EH (cell line): ENCODE data around the gene GPR152.

Experiments
- DNase-seq: peaks from one replicate; pipeline ENCODE4 v3.0.0-alpha.2; 2015; ENCODE audit warnings: low read depth

Gene GPR152, protein sequence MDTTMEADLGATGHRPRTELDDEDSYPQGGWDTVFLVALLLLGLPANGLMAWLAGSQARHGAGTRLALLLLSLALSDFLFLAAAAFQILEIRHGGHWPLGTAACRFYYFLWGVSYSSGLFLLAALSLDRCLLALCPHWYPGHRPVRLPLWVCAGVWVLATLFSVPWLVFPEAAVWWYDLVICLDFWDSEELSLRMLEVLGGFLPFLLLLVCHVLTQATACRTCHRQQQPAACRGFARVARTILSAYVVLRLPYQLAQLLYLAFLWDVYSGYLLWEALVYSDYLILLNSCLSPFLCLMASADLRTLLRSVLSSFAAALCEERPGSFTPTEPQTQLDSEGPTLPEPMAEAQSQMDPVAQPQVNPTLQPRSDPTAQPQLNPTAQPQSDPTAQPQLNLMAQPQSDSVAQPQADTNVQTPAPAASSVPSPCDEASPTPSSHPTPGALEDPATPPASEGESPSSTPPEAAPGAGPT

GRCh38 chr11:67452141-67452952, at the start of gene GPR152:
GPR152 (minus strand) TSS chr11:67452729; CDS start chr11:67452724, 5 bp downstream.
- DNase-seq, result no peak

- DNase-seq, result no peak
Measured at GRCh38 chr11:67501854-67502253, 49.3 kb upstream of the GPR152 start.

DNA sequence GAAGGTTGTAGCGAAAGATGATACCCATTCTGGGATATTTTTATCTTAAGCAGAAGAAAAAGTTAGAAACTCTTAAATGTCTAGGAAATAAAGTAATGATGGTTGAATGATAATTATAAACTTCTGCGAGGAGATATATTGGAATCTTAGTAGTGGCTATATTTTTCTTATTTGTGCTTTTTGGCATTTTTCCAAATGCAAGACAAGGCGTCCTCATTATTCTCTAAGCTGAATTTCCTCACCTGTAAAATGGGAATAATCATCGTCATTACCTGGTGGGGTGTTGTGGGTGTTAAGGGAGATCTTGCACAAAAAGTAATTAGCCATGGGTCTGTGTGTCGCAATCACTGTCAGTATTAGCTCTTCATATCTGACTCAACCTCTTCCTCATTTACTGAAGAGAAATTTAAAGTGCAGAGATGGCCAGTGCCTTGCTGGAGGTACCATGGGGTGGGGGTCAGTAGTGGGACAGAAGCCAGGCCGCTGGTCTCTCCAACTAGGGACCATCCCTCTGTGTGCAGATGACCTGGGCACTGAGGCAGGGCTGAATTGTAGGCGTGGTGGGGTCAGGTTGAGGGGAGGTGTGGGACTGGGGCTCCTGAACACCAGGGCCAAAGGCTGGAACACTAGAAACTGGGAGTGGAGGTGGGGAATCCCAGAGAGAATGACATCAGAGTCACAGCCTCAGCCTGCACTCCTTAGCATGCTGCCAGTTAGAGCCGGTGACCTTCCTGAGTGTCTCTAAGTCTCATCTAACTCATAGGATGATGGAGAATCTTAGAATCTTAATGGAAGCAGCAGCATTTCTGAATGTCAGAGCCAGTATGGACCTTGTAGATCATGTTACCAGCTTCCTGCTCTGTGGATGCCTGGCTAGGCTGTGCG, 48.5 kb upstream of the GPR152 start:
- no peak for DNase-seq

GRCh38 chr11:67500484-67500821, 47.9 kb upstream of the GPR152 start:
- no peak for DNase-seq

DNA sequence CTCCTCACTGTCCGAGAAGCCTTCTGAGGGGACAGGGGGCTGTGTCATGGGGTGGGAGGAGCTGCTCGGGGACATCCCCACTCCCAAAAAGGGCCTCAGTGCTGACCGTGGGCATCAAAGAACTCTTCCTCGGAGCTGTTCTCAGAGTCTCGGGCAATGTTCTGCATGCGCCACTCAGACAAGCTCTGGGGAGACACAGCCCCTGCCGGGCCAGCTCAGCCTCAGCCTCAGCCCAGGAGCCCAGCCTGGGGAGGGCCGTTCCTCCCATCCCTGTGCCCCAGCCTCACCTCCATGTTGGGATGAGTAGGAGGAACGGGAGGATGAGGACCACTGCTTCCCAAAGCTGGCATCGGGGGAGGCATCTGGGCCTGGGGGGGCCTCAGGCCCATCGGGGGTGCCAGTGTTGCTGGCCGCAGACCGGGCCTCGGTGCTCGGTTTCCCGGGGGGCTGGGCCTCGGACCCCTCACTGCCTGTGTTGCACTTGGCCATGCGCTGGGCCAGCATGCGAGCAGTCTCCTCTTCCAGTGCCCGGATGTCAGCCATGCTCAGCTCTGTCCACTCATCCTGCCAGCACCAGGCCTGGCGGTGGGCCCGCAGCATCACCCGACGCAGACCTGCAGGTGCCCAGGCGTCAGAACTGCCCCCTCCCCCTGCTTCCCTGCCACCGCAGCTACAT, 47.4 kb upstream of the GPR152 start:
- DNase-seq, result no peak

- DNase-seq, result no peak
Measured at GRCh38 chr11:67498544-67498972, 46.0 kb upstream of the GPR152 start.

DNA sequence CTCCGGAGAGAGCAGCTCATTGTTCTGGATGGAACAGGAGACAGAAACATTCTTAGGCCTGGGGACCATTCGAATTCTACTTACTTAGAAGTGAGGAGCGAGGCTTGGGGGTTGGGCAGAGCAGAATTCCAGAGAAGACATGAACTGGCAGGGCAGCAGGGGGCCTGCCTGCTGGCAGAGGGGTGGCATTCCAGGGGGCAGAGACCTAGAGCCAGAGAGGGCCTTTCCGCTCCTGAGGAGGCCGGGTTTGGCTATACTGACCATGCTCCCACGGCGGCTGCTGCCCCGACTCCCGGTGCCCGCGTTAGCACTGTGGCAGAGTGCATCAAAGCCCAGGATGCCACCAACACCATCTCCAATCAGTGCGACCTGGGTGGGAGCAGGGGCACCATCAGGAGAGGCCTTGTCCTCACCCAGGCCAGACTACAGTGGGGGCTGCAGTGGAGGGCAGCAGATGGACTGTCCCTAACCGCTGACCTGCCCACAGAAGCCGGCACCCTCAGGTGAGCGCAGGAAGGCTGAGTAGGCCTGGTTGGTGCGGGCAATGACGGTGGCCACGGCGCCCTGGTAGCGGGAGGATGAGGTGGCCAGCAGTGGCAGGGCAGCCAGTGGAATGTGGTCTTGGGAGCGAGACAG, 45.2 kb upstream of the GPR152 start:
- DNase-seq, result no peak

GRCh38 chr11:67496113-67496512, 43.6 kb upstream of the GPR152 start:
- DNase-seq, result no peak

- no peak for DNase-seq
Measured at GRCh38 chr11:67495234-67496005, 42.9 kb upstream of the GPR152 start.

GRCh38 chr11:67494371-67495233, 42.1 kb upstream of the GPR152 start:
- DNase-seq, result no peak

GRCh38 chr11:67493548-67494370, 41.2 kb upstream of the GPR152 start:
- DNase-seq, result no peak

DNA sequence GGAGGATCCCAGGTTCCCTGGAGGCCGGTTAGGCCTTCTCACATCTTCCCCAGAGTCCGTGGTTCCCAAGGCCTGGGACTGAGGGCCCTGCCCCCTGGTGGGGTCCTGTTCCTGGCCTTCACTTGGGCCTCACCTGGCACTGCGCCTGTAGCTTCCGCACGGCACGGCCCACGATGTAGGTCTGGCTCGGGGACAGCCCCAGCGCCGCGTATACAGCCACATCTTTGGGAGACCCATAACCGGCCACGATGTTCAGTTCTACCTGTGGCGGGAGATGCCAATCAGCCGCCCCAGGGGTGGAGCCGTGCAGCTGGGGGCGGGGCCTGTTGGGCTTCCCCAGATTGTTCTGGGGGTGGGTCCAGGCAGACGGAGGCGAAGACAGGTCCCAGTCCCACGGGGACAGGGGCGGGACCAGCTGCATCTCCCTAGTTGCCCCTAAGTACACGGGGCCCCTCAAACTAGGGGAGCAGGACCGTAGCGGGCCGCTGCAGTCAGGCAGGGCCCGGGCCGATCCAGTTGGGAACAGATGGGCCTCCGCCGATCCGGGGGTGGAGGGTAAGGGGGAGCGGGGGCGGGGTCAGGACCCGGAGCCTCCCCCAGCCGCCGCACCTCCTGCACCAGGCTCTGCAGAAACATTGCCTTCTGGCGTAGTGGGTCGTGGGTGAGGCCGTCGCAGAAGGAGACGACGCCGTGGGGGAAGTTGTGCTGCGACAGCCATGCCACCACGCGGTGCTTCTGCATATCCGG, 40.4 kb upstream of the GPR152 start:
- DNase-seq, result no peak

DNA sequence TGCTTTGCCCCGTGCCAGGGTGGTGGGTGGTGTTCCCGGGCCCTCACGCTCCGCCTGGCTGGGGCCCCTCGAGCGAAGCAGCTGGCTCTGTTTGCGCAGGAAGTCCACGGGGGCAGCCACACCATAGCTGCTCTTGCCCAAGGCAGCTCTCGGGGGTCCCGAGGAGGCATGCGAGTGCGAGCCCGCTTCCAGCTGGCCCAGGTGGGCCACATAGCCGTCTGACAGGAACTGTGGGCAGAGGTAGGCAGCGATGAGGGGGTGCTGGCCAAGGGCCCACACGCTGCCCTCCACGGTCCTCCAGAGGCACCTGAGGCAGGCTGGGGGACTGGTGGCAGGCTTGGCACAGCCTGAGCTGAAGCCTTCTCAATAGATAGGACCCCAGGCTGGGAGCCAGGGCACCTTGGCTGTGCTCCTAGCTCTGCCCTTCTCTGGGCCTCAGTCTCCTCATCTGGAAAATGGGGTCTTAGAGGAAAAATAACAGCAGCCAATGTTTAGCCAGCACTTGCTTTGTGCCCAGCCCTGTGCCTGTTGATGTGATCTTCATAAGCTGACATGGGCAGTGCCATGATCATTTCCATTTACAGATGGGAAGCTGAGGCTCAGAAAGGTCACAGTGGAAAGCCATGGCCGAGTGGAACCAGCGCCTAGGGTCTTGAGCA, 39.7 kb upstream of the GPR152 start:
- no peak for DNase-seq

DNA sequence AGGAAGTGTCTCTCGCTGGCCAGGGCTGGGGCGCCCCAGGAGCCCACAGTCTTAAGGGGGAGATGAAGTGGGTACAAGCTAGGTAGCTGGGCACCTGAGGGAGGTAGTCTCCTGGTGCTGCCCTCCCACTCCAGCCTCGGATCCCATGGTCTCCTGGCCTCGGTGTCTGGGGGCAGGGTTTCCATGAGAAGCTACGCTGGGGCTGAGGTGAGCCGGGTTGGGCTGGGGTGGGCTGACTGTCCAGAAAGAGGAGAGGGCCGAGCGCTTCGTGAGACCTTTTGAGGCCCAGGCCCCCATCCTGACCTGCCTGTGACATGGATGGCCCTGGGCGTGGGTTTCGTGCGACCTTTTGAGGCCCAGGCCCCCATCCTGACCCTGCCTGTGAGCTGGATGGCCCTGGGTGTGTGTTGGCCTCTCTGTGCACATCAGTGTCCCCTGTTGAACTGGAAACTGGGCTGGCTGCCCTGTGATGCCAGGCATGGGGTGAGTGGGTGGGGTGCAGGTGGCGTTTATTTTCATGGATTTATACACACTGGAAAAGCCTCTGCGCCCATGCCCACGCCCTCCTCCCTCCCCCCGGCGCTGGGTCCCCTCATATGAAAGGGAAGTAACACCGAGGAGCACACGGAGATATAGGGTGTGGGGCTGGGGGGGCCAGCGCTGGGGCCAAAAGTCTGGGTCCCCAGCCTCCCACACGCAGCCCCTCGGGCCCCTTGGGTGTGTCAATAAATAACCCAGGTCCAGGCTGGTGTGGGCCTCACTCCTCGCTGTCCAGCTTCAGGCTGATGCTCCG, 38.9 kb upstream of the GPR152 start:
- no peak for DNase-seq

- no peak for DNase-seq
Measured at GRCh38 chr11:67490727-67491065, 38.2 kb upstream of the GPR152 start.
